ENCODE results near the gene ENOSF1.
"Not testable (repeated sequence)": the region's sequence is repeated elsewhere in the genome, so short reads cannot be mapped to it uniquely, and the experiment has no call there.

The ENOSF1 gene

DNA sequence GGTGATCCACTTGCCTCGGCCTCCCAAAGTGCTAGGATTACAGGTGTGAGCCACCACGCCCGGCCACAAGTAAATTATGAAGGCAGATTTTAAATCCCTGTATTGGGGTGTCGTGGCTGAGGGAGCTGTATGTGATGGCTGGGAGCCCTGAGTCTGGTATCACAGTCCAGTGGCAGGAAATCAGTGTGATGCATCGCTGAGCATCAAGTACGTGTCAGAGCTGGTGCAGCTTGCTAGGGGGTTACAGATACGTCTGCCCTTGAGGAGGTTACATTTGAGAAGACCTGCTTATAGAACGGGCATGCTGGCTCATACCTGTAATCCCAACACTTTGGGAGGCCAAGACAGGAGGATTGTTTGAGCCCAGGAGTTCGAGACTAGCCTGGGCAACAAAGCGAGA is 4.3 kb downstream of the ENOSF1 start:
- DNase-seq (ENCODE audit: low read depth in 1 of 2, low spot score in 1 of 2): no peak

DNA sequence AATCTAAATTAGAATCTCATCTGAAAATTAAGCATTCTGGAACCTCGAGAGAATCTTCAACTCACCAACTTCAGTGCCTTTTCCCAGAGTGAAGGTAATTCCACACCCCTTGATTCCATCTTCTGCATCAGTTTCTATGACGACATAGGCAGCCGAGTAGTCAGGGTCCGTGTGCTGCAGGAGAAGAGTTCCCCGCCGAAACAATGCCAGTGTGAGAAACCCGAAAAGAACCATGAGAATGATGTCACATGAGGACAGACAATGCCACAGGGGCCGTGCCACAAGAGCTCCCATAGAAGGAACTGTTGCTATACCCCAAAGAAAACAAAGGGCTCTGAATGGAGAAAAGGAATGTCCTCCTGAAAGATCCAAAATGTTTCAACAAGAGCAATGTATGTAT is 6.0 kb downstream of the ENOSF1 start:
- DNase-seq (ENCODE audit: low read depth in 1 of 2, low spot score in 1 of 2): no peak

DNA sequence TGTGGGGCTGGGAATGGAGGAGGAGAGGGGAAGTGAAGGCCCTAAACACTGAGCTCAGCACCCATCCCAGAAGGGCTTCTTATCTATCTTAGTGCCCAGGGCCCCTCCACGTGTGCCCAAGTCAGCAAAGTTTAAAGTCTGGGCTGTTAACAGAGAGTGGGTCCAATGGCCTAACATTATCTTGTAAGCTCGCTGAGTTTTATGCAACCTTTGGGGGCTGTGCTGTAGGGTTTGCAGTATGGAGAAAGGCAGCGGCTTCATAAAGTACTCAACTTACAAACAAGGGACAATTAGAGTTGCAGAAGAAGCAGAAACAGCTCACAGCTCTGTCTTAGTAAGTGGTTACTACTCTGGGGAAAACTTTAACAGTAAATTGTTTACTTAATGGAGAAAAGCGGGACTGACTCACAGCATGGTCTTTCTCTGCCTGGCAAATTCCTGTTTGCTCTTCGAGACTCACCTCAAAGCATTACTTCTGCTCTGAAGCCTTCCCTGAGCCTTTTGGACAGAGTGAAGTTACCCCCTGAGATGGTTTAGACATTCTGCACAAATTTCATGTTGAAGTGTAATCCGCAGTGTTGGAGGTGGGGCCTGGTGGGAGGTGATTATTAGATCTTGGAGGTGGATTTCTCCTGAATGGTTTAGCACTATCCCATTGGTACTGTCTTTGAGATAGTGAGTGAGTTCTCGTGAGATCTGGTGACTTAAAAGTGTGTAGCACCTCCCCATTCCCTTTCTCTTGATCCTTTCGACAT is 9.0 kb downstream of the ENOSF1 start:
- no peak for DNase-seq (ENCODE audit: low read depth in 1 of 2, low spot score in 1 of 2)

DNA sequence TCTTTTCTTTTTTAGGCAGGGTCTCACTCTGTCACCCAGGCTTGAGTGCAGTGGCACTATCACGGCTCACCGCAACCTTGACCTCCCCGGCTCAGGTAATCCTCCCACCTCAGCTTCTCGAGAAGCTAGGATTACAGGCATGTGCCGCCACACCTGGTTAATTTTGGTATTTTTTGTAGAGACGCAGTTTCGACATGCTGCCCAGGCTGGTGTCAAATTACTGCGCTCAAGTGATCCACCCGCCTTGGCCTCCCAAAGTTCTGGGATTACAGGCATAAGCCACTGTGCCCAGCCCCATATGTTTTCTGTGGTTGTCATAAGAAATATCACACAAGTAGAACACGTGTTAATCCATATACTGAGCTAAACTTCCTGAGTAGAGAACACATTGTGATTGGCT is 14.6 kb downstream of the ENOSF1 start:
- no peak for DNase-seq (ENCODE audit: low read depth in 1 of 2, low spot score in 1 of 2)

DNA sequence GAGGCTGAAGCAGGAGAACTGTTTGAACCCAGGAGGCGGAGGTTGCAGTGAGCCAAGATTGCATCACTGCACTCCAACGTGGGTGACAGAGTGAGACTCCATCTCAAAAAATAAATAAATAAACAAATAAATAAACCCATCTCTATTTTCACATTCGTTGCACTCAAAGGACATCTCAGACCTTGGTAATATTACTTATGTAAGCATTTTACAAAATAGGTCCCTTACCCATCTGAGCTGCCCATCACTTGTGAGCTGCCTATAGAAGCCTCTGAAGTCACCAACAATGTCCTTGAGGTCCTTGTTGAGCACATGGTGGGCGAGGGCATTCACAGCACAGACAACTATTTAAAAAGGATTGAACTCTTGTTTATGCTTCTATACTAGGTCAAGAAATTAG is 15.4 kb downstream of the ENOSF1 start:
- no peak for DNase-seq (ENCODE audit: low read depth in 1 of 2, low spot score in 1 of 2)

DNA sequence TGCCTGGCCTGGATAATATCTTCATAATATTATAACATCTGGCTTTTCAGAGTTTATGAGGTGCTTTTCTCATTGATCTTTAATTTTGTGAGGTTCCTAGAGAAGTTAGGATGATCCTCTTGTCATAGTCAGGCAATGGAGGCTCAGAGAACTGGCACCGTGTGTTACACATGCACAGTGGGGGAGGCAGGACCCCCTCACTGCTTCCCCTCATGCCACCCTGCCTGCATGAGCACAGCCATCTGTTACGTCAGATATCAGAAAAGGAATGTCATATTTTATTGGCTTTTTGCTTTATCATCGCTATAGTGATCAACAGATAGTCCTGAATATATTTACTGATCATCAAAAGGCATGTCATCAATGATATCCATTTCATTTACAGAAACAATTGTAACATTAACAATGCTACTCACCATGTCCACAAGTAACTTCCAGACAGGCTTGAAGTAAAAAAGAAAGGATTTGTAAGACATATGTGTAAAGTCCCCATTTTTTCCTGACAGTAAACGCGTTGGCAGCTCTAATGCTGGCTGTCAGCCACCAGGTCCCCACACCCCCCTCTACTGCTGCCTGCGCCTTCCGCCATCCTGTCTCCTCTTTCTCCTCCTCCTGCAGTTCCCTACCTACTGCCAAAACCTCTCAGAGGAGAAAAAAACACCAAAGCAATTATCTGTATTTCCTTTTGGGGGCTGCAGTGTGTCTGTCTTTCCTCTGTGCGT is 18.8 kb downstream of the ENOSF1 start:
- no peak for DNase-seq (ENCODE audit: low read depth in 1 of 2, low spot score in 1 of 2)

DNA sequence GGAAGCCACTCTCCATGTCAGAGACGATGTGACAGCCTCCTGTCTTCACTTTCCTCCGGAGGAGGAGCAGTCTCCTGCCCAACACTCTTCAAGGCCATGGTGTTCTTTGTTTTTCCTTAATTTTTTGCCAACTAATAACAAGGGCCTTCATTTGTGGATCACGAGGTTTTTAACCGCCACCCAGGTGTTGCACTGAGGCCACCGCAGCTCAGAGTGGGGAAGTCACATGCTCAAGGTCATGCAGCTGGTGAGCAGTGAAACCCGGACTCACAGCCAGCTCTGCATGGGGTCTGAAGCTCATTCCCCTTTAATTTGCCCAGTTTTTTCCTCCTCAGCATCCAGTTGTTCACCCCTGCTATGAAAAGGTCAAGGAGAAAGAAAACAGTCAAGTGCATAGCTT is 19.6 kb downstream of the ENOSF1 start:
- no peak for DNase-seq (ENCODE audit: low read depth in 1 of 2, low spot score in 1 of 2)

DNA sequence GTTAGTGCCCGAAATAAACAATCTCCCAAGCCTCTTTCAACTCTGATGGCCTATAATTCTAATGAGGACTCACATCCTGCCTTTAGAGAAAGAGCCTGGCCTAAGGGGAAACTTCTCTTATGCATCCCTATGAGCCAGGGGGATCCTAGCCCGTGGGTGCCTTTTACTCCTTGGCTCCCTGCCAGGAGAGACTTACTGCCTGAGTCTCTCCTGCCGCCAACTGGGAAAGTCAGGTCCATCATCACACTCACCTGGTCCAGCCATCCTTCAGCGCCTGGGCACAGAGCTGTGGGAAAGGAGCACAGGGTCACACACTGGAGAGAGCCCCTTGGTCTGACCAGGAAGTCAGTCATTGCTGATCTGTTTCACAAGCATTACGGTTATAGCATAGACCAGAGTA is 24.1 kb downstream of the ENOSF1 start:
- DNase-seq (ENCODE audit: low read depth in 1 of 2, low spot score in 1 of 2): no peak

DNA sequence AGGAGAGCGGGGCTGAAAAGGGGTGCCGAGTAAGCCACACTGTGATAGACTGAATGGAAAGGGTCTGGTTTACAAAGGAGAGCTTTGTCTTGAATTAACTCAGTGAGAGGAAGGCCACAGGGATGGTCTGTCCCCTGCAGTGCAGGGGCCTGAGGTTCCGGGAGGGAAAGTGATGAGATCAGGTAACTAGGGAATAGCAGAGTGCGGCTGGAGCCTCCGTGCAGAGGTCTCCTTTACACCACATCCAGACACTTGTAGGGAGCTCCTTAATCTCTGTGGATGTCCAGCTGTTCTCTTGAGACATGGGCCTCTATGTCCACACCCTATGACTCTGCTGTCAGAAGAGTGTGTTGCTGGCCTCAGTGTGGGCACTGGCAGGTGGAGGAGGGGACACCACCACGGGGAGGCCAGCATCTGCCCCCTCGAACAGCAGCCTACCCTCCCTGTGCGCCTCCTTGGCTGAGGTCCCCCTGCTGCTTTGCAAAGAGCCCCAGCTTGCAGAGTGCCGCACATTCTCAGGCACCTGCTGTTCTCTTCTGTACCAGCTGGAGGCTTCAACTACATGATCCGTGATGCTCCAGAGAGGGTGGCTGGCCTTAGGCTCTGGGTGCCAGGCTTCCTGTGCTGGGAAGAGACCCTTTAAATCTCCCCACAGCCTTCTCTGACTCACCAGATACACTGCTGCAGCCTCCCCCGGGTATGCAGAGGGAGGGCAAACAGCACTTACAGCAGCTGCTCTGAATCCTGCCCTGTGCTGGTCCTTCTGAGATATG is 25.9 kb downstream of the ENOSF1 start:
- DNase-seq (ENCODE audit: low read depth in 1 of 2, low spot score in 1 of 2): no peak

DNA sequence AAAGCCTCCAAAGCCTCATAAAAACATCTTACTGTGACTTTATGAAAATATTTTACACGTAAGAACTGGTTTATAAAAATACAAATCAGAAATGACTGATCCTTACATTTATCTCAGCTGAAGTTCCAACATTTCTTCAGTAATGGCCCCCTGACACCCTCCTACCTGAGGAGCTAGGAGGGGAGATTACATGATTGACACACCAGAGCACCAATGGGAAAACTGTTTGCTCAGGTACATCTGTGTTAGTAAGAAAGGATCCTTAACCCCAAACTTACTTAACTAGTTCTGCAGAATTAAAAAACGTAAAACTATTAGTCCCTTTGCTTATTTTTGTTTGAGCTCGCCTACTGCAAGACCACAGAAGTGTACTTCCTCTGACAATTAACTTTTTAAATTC is 27.0 kb downstream of the ENOSF1 start:
- DNase-seq (ENCODE audit: low read depth in 1 of 2, low spot score in 1 of 2): no peak

DNA sequence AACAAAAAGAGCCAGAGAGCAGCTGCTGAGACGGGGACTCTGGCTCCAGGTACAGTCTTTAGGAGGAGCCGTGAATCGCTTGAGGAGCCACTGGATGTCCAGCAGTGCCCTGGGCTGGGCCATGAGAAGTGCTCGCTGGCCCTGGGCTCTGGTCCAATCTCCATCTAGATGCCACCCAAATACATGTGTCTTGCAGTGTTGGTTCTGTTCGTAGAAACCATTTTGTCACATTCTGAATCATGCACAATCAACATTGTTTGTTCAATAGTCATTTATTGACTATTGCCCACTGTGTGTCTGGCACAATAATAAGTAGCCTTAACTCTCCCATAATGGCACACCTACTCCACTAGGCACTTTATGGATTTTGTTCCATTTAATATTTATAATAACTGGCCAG is 28.9 kb downstream of the ENOSF1 start:
- no peak for DNase-seq (ENCODE audit: low read depth in 1 of 2, low spot score in 1 of 2)

DNA sequence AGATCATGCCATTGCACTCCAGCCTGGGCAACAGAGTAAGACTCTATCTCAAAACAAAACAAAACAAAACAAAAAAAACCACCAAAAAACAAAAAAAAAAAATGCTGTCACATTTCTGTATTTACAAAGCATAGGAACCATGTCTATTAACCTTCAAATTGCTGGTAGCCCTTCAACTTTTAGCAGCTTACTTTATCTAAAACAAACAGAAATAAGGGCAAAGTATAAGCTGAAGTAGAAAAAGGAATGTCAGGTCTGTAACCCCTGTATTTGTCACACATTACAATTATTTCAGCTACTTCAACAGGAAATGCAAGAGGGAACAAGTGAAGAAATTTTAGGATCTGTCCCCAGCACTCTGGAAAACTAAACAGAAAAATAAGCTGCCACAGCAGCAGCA is 29.6 kb downstream of the ENOSF1 start:
- no peak for DNase-seq (ENCODE audit: low read depth in 1 of 2, low spot score in 1 of 2)

DNA sequence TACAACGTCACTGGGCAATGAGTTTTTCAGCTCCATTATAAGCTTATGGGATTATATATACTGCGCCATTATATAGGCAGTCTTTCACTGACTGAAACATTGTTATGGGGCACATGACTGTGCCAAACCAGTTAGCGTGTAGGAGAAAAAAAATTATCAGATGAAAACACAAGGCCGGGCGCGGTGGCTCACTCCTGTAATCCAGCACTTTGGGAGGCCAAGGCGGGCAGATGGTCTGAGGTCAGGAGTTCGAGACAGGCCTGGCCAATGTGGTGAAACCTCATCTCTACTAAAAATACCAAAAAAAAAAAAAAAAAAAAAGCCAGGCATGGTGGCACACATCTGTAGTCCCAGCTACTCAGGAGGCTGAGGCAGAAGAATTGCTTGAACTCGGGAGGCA is 30.0 kb downstream of the ENOSF1 start:
- DNase-seq (ENCODE audit: low read depth in 1 of 2, low spot score in 1 of 2): not testable (repeated sequence)

DNA sequence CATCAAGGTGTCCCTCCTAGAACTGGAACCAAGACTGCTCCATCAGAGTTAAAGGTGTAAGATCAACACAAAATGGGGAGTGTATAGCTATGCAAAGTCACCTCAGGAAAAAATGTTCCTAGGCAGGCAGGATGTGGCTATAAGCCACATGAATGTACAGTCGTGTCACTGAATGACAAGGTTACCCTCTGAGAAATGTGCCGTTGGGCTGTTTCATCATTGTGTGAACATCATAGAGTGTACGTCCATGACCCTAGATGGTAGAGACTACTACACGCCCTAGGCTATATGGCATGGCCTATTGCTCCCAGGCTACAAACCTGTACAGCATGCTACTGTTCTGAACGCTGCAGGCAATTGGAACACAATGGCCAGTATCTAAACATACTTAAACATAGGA is 30.4 kb downstream of the ENOSF1 start:
- no peak for DNase-seq (ENCODE audit: low read depth in 1 of 2, low spot score in 1 of 2)

DNA sequence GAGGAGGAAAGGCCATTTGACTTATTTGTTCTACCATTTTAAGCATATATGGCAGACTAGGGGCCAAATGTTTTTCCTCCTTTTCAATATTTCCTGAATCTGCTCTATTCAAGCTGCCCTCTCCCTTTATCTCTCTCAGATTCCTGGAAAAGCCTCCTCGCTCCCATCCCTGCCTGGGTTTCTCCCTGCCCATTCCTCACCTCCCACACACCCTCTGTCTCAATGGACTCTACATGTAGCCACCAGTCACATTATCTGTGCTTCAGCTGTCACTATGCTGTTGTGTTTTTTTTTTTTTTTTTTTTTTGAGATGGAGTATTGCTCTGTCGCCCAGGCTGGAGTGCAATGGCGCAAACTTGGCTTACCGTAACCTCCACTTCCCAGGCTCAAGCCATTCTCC is 32.0 kb downstream of the ENOSF1 start:
- no peak for DNase-seq (ENCODE audit: low read depth in 1 of 2, low spot score in 1 of 2)

DNA sequence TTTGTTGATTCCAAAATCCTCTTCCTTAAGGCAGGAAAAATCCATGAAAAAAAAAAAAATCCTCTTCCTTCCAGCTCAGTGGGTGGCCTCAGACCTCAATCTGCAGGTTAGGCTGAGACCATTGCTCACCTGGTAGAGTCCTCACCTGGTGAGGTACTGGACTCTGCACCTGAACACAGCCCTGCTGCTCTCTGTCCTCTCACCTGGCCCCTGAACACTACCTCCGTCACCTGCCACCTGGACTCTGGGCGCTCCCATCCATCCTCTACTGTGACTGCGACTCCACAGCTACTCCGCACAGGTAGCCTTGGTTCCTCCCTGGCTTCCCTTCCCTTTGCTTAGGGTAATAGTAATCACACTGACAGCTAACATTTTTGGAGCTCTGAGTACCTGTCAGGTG is 32.9 kb downstream of the ENOSF1 start:
- DNase-seq (ENCODE audit: low read depth in 1 of 2, low spot score in 1 of 2): no peak

DNA sequence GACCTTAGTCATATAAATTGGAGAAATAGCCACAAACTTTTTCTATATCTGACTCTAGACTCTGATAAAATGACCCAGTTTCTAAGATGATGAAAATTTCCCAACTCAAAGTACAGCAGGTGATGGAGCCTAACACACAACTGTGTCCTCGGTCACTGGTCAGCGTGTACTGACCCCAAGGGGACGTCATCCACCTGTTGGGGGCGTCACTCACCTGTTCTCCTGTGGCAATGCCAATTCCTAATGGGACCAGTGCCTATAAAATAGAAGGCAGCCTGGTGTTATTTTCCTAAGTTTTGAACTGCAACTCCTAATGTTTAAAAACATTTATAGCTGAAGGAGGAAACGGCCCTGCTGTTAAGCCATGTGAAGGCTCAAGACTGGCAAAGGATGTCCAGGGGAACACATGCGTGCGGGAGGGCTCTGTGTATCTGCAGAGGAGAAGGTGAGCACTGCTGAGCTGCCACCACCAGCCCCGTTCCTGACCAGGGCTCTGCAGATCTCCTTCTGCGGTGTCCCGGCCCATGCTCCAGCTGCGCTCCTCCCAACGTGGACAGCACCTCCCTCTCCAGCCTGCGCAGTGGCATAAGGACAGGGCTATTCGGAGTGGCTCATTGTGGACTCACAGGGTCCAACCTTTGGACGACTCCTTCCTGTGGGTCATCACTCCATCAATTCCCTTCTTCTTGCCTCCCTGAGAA is 33.8 kb downstream of the ENOSF1 start:
- DNase-seq (ENCODE audit: low read depth in 1 of 2, low spot score in 1 of 2): no peak

DNA sequence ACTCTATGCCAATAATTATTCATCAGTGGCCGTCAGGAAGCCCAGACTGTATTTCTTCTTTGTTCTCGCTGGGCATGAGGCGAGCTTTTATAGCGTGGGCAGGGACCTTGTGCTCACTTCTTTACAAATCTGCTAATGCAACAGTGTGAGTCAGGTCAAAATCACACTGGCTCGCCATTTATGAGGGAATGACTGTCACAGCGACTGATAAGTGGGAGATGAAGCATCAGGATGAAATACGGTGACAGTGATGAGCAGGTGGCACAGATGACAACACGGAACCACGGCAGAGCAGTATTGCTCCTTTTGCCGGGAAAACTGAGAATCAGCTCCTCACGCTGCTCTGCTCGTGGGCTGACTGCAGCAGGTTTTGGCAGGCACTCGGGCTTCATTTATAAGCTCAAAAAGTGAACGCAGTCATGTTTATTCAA is 34.5 kb downstream of the ENOSF1 start:
- DNase-seq (ENCODE audit: low read depth in 1 of 2, low spot score in 1 of 2): no peak

DNA sequence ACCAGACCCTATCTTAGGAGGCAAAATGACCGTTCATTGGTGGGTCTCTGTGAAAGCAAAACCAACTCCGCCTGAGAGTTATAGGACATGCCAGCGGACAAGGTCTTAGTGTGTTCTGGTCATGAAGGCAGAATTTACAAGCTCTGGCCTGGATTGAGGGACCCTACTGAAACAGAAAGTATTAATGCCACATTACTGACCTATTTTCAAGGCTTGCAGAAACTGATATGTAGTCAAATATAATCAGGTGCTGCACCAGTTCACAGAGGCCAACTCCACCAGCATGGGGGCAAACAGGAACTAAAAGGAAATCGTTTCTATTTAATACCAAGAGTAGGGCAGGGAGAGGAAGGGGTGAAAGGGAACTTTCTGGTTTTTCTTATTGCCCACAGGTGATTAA is 35.3 kb downstream of the ENOSF1 start:
- no peak for DNase-seq (ENCODE audit: low read depth in 1 of 2, low spot score in 1 of 2)

DNA sequence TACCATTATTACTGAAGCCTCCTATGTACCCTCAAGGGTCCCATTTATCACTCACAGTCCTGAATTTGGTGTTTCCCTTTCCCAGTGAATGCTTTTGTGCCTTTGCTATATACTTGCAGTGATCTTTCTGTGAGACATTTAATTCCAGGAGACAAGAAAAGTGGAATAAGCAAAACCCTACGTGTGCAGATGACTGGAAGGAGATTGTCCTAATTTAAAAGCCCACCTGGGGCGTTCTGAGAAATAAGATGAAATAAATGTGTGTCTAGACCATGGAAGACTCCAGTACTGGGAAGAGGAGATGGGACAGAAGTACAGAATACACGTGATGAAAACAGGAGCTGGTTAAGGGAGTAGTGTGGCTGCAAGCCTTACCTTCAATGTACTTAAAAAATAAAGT is 35.7 kb downstream of the ENOSF1 start:
- DNase-seq (ENCODE audit: low read depth in 1 of 2, low spot score in 1 of 2): no peak

DNA sequence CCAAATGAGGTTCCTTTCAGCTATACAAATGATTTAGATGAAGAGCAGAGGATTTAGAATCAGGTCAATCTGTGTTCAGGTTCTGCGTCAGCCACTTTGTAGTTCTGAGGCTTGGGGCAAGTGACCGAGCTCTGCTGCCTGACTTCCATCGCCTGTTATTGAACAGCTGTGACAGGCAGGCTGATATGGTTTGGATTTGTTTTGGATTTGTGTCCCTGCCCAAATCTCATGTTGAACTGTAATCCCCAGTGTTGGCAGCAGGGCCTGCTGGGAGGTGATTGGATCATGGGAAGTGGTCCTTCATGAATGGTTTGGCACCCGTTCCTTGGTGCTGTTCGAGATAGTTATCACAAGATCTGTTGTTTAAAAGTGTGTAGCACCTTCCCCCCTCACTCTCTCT is 36.4 kb downstream of the ENOSF1 start:
- no peak for DNase-seq (ENCODE audit: low read depth in 1 of 2, low spot score in 1 of 2)

DNA sequence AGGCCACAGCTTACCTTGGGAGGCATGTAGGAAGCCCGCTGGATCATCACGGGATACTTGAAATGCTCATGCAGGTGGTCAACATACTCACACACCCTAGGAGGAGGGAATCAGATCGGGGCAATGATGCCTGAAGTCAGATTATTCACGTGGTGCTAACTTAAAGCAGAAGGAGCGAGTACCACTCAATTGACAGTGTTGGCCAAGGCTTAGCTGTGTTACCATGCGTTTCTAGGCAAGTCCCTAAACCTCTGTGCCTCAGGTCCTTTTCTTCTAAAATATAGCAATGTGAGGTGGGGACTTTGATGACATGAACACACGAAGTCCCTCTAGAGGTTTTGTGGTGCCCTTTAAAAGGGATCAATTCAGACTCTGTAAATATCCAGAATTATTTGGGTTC is 37.1 kb downstream of the ENOSF1 start:
- DNase-seq (ENCODE audit: low read depth in 1 of 2, low spot score in 1 of 2): no peak
